HepG2 (cell line): ENCODE data around the gene NBPF15.
"Not testable (repeated sequence)": the region's sequence is repeated elsewhere in the genome, so short reads cannot be mapped to it uniquely, and the experiment has no call there.

Experiments used
- ISX ChIP-seq: sonication (generic); formaldehyde crosslinking; conservative IDR thresholded peaks from 2 replicates; pipeline ENCODE4 v1.5.0; 2020; ENCODE audit warnings: missing genetic modification reagents
- MEF2D ChIP-seq: sonication (generic); formaldehyde crosslinking; IDR thresholded peaks from 2 replicates; pipeline ENCODE4 v1.5.1; 2020; ENCODE audit warnings: mild to moderate bottlenecking, missing genetic modification reagents
- MEIS2 ChIP-seq: sonication (generic); formaldehyde crosslinking; IDR thresholded peaks from 2 replicates; pipeline ENCODE4 v1.9.0; 2021; ENCODE audit warnings: mild to moderate bottlenecking, missing genetic modification reagents
- MXI1 ChIP-seq: IDR thresholded peaks from 3 replicates; pipeline ENCODE4 v1.6.1; 2012; ENCODE audit warnings: low read depth, low read length, inconsistent platforms, borderline replicate concordance
- RELA ChIP-seq: sonication (generic); formaldehyde crosslinking; IDR thresholded peaks from 2 replicates; pipeline ENCODE4 v1.4.0; 2020; ENCODE audit warnings: missing genetic modification reagents
- ZNF121 ChIP-seq: sonication (generic); formaldehyde crosslinking; IDR thresholded peaks from 2 replicates; pipeline ENCODE4 v1.5.0; 2020; ENCODE audit warnings: mild to moderate bottlenecking, missing genetic modification reagents
- ZNF24 ChIP-seq: fragments of 450-650 bp; IDR thresholded peaks from 2 replicates; pipeline ENCODE4 v1.6.1; 2017; ENCODE audit warnings: antibody characterized with exemption, mild to moderate bottlenecking
- ZNF30 ChIP-seq: sonication (generic); formaldehyde crosslinking; IDR thresholded peaks from 2 replicates; pipeline ENCODE4 v1.5.0; 2020; ENCODE audit warnings: mild to moderate bottlenecking, missing genetic modification reagents
- TF ChIP-seq, protein P1 (sequence below): sonication (generic); formaldehyde crosslinking; IDR thresholded peaks from 2 replicates; pipeline ENCODE4 v1.4.0; 2020; ENCODE audit warnings: missing genetic modification reagents, borderline replicate concordance

DNA sequence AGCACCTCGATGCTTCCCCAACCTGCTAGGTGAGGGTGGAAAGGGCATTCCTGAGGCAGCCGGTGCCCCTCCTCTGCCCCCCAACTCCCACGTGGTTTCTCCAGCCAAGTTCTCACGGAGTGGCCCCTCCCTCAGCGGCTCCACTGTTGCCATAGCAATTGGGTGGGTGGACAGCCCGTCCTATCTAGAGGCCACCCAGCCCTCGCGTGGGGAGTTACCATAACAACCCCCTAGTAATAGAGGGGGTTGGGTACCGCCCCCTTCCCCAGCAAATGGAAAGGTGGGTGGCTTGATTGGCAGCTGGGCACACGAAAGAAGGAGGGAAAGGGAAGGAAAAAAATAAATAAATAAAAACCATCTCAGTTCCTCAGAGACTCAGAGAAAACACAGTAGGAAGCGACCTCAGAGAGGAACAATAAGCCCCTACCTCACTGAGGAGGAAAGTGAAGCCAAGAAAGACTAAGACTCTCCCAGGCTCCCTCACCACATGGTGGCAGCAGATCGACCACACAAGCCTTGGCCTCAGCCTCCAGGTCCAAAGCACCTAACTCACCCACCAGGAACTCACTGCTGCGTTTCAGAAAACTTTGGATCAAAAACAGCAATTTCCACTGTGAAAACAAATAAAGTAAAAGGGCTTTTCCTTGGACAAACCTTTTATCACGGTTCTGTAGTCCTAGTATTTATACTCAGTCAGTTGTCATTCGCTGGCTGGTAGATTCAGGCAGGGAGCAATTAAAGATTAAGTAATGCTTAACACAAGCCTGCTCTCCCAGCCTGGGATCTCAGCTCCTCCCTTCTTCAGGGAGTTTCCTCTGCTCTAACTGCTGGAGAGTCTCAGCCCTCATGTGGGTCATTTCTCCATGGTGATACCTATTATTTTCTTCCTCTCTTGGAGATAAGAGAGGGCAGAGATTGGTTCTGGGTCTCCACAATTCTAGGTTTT, 23.9 kb upstream of the NBPF15 start:
- TF ChIP-seq, protein P1, sequence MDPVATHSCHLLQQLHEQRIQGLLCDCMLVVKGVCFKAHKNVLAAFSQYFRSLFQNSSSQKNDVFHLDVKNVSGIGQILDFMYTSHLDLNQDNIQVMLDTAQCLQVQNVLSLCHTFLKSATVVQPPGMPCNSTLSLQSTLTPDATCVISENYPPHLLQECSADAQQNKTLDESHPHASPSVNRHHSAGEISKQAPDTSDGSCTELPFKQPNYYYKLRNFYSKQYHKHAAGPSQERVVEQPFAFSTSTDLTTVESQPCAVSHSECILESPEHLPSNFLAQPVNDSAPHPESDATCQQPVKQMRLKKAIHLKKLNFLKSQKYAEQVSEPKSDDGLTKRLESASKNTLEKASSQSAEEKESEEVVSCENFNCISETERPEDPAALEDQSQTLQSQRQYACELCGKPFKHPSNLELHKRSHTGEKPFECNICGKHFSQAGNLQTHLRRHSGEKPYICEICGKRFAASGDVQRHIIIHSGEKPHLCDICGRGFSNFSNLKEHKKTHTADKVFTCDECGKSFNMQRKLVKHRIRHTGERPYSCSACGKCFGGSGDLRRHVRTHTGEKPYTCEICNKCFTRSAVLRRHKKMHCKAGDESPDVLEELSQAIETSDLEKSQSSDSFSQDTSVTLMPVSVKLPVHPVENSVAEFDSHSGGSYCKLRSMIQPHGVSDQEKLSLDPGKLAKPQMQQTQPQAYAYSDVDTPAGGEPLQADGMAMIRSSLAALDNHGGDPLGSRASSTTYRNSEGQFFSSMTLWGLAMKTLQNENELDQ: not testable (repeated sequence)
- not testable (repeated sequence) for TF ChIP-seq MEF2D (CRISPR knock-in tag); MEIS2 (CRISPR knock-in tag); ZNF30 (CRISPR knock-in tag); ISX (CRISPR knock-in tag); MXI1; ZNF24; RELA (CRISPR knock-in tag); ZNF121 (CRISPR knock-in tag)
